ENCODE results near the gene WDR31.
"Not testable (repeated sequence)": the region's sequence is repeated elsewhere in the genome, so short reads cannot be mapped to it uniquely, and the experiment has no call there.

Gene WDR31

GRCh38 chr9:113365652-113366051 is 25.6 kb upstream of the WDR31 start:
- H3K36me3 ChIP-seq (replicated peaks in 1 of 2; ENCODE audit: control insufficient read depth in 2 of 2, insufficient read depth in 2 of 2, low read length in 2 of 2); H2AFZ ChIP-seq (ENCODE audit: low read length); DNase-seq (ENCODE audit: low spot score); H4K8ac ChIP-seq (ENCODE audit: low read depth, low read length); H2BK120ac ChIP-seq (ENCODE audit: low read depth, low read length); H3K9ac ChIP-seq (ENCODE audit: low read depth, low read length, poor library complexity); H2BK12ac ChIP-seq (ENCODE audit: low read length); H4K91ac ChIP-seq (ENCODE audit: low read depth, low read length, poor library complexity); H2BK5ac ChIP-seq (ENCODE audit: low read length); H3K14ac ChIP-seq (ENCODE audit: low read length); H3K4ac ChIP-seq (ENCODE audit: low read length); H2BK15ac ChIP-seq (ENCODE audit: low read length); H3K27ac ChIP-seq (replicated peaks; ENCODE audit: low read length); H3K4me2 ChIP-seq (ENCODE audit: insufficient read depth, low read length, poor library complexity, severe bottlenecking); H2AK5ac ChIP-seq (ENCODE audit: low read depth, low read length); H3K4me3 ChIP-seq (ENCODE audit: low read length in 2 of 2); H3K18ac ChIP-seq (ENCODE audit: low read length); H3K79me1 ChIP-seq (ENCODE audit: low read depth, low read length); H3K23ac ChIP-seq (ENCODE audit: low read depth, low read length, poor library complexity); H3K9me3 ChIP-seq (replicated peaks in 1 of 2; ENCODE audit: control insufficient read depth in 2 of 2, insufficient read depth in 1 of 2, low read depth in 1 of 2, low read length in 2 of 2): not testable (repeated sequence)
- H3K27me3 ChIP-seq (ENCODE audit: control insufficient read depth in 3 of 3, insufficient read depth in 3 of 3, low read depth in 1 of 3, low read length in 3 of 3) = peaks cover 0 to 32% (median 0%) of the 10 kb centered on the region in 3 experiments
- no CpG with 5 or more reads among the region's 3 CpGs for WGBS, 2 donors (ENCODE audit: extremely low coverage in 2 of 2, insufficient read length in 2 of 2, insufficient replicate concordance in 1 of 2)
- H3K4me1 ChIP-seq (ENCODE audit: control insufficient read depth in 2 of 2, insufficient read depth in 1 of 2, low read depth in 1 of 2, low read length in 2 of 2) = peaks cover 8 to 14% of the 10 kb centered on the region in 2 donors

GRCh38 chr9:113364951-113365350 is 24.9 kb upstream of the WDR31 start:
- H2BK5ac ChIP-seq (ENCODE audit: low read length) = no peak overlapping the region
- no peak overlapping the region for H3K27ac ChIP-seq (replicated peaks; ENCODE audit: low read length)
- H3K4me3 ChIP-seq (ENCODE audit: low read length in 2 of 2) = no peak overlapping the region
- H3K79me1 ChIP-seq (ENCODE audit: low read depth, low read length) = no peaks in the 10 kb centered on the region
- no peak for DNase-seq (ENCODE audit: low spot score)
- H3K4me2 ChIP-seq (ENCODE audit: insufficient read depth, low read length, poor library complexity, severe bottlenecking) = no peak overlapping the region
- H3K9me3 ChIP-seq (replicated peaks in 1 of 2; ENCODE audit: control insufficient read depth in 2 of 2, insufficient read depth in 1 of 2, low read depth in 1 of 2, low read length in 2 of 2) = no peaks in the 10 kb centered on the region
- no peak overlapping the region for H3K9ac ChIP-seq (ENCODE audit: low read depth, low read length, poor library complexity)
- H3K36me3 ChIP-seq (replicated peaks in 1 of 2; ENCODE audit: control insufficient read depth in 2 of 2, insufficient read depth in 2 of 2, low read length in 2 of 2) = no peaks in the 10 kb centered on the region
- H3K18ac ChIP-seq (ENCODE audit: low read length) = no peak overlapping the region
- no peak overlapping the region for H3K23ac ChIP-seq (ENCODE audit: low read depth, low read length, poor library complexity)
- no peak overlapping the region for H2BK15ac ChIP-seq (ENCODE audit: low read length)
- H2AFZ ChIP-seq (ENCODE audit: low read length) = no peak overlapping the region
- peaks cover 8 to 12% of the 10 kb centered on the region in 2 donors for H3K4me1 ChIP-seq (ENCODE audit: control insufficient read depth in 2 of 2, insufficient read depth in 1 of 2, low read depth in 1 of 2, low read length in 2 of 2)
- no peak overlapping the region for H2BK120ac ChIP-seq (ENCODE audit: low read depth, low read length)
- no peak overlapping the region for H2BK12ac ChIP-seq (ENCODE audit: low read length)
- no peak overlapping the region for H2AK5ac ChIP-seq (ENCODE audit: low read depth, low read length)
- H3K14ac ChIP-seq (ENCODE audit: low read length) = no peak overlapping the region
- H4K8ac ChIP-seq (ENCODE audit: low read depth, low read length) = no peak overlapping the region
- H3K27me3 ChIP-seq (ENCODE audit: control insufficient read depth in 3 of 3, insufficient read depth in 3 of 3, low read depth in 1 of 3, low read length in 3 of 3) = peaks cover 0 to 39% (median 0%) of the 10 kb centered on the region in 3 experiments
- H3K4ac ChIP-seq (ENCODE audit: low read length) = no peak overlapping the region
- no CpG with 5 or more reads among the region's 1 CpG for WGBS, 2 donors (ENCODE audit: extremely low coverage in 2 of 2, insufficient read length in 2 of 2, insufficient replicate concordance in 1 of 2)
- H4K91ac ChIP-seq (ENCODE audit: low read depth, low read length, poor library complexity) = no peak overlapping the region

GRCh38 chr9:113363336-113363735 is 23.3 kb upstream of the WDR31 start:
- Histone ChIP-seq H3K4me3 (ENCODE audit: low read length in 2 of 2) (no peak overlapping the region), H3K27me3 (ENCODE audit: control insufficient read depth in 3 of 3, insufficient read depth in 3 of 3, low read depth in 1 of 3, low read length in 3 of 3) (peaks cover 0 to 37% (median 0%) of the 10 kb centered on the region in 3 experiments), H3K36me3 (replicated peaks in 1 of 2; ENCODE audit: control insufficient read depth in 2 of 2, insufficient read depth in 2 of 2, low read length in 2 of 2) (no peaks in the 10 kb centered on the region), H3K4me2 (ENCODE audit: insufficient read depth, low read length, poor library complexity, severe bottlenecking) (no peak overlapping the region), H2BK120ac (ENCODE audit: low read depth, low read length) (no peak overlapping the region), H2AFZ (ENCODE audit: low read length) (no peak overlapping the region), H4K91ac (ENCODE audit: low read depth, low read length, poor library complexity) (no peak overlapping the region), H3K9ac (ENCODE audit: low read depth, low read length, poor library complexity) (no peak overlapping the region), H4K8ac (ENCODE audit: low read depth, low read length) (no peak overlapping the region), H3K4ac (ENCODE audit: low read length) (no peak overlapping the region), H2BK12ac (ENCODE audit: low read length) (no peak overlapping the region), H3K14ac (ENCODE audit: low read length) (no peak overlapping the region), H2AK5ac (ENCODE audit: low read depth, low read length) (no peak overlapping the region), H2BK5ac (ENCODE audit: low read length) (no peak overlapping the region), H2BK15ac (ENCODE audit: low read length) (no peak overlapping the region), H3K27ac (replicated peaks; ENCODE audit: low read length) (no peak overlapping the region), H3K4me1 (ENCODE audit: control insufficient read depth in 2 of 2, insufficient read depth in 1 of 2, low read depth in 1 of 2, low read length in 2 of 2) (peaks cover 8 to 9% of the 10 kb centered on the region in 2 donors), H3K9me3 (replicated peaks in 1 of 2; ENCODE audit: control insufficient read depth in 2 of 2, insufficient read depth in 1 of 2, low read depth in 1 of 2, low read length in 2 of 2) (no peaks in the 10 kb centered on the region), H3K18ac (ENCODE audit: low read length) (no peak overlapping the region), H3K23ac (ENCODE audit: low read depth, low read length, poor library complexity) (no peak overlapping the region), H3K79me1 (ENCODE audit: low read depth, low read length) (no peaks in the 10 kb centered on the region)
- WGBS, 2 donors (ENCODE audit: extremely low coverage in 2 of 2, insufficient read length in 2 of 2, insufficient replicate concordance in 1 of 2) = no CpG with 5 or more reads among the region's 3 CpGs
- DNase-seq (ENCODE audit: low spot score) = no peak

- Histone ChIP-seq H2BK12ac (ENCODE audit: low read length) (no peak overlapping the region), H3K9me3 (replicated peaks in 1 of 2; ENCODE audit: control insufficient read depth in 2 of 2, insufficient read depth in 1 of 2, low read depth in 1 of 2, low read length in 2 of 2) (no peaks in the 10 kb centered on the region), H3K79me1 (ENCODE audit: low read depth, low read length) (no peaks in the 10 kb centered on the region), H3K23ac (ENCODE audit: low read depth, low read length, poor library complexity) (no peak overlapping the region), H3K14ac (ENCODE audit: low read length) (no peak overlapping the region), H2AFZ (ENCODE audit: low read length) (no peak overlapping the region), H2AK5ac (ENCODE audit: low read depth, low read length) (no peak overlapping the region), H2BK5ac (ENCODE audit: low read length) (no peak overlapping the region), H3K18ac (ENCODE audit: low read length) (no peak overlapping the region), H2BK120ac (ENCODE audit: low read depth, low read length) (no peak overlapping the region), H3K27ac (replicated peaks; ENCODE audit: low read length) (no peak overlapping the region), H3K4me1 (ENCODE audit: control insufficient read depth in 2 of 2, insufficient read depth in 1 of 2, low read depth in 1 of 2, low read length in 2 of 2) (peaks cover 8 to 9% of the 10 kb centered on the region in 2 donors), H2BK15ac (ENCODE audit: low read length) (no peak overlapping the region), H3K27me3 (ENCODE audit: control insufficient read depth in 3 of 3, insufficient read depth in 3 of 3, low read depth in 1 of 3, low read length in 3 of 3) (peaks cover 0 to 36% (median 0%) of the 10 kb centered on the region in 3 experiments), H4K91ac (ENCODE audit: low read depth, low read length, poor library complexity) (no peak overlapping the region), H3K9ac (ENCODE audit: low read depth, low read length, poor library complexity) (no peak overlapping the region), H3K4me3 (ENCODE audit: low read length in 2 of 2) (no peak overlapping the region), H3K36me3 (replicated peaks in 1 of 2; ENCODE audit: control insufficient read depth in 2 of 2, insufficient read depth in 2 of 2, low read length in 2 of 2) (no peaks in the 10 kb centered on the region), H3K4ac (ENCODE audit: low read length) (no peak overlapping the region), H3K4me2 (ENCODE audit: insufficient read depth, low read length, poor library complexity, severe bottlenecking) (no peak overlapping the region), H4K8ac (ENCODE audit: low read depth, low read length) (no peak overlapping the region)
- no CpG with 5 or more reads among the region's 7 CpGs for WGBS, 2 donors (ENCODE audit: extremely low coverage in 2 of 2, insufficient read length in 2 of 2, insufficient replicate concordance in 1 of 2)
- no peak for DNase-seq (ENCODE audit: low spot score)
These were observed 21.4 kb upstream of the WDR31 start for GRCh38 chr9:113361304-113362018.
